HCT116 (cell line): ENCODE results near the gene TPD52L2. TPM values are rescaled to one million over a fixed set of nuclear protein-coding genes. Genes with fewer than 3 reads are reported as not detected.

ENCODE experiments used
- ATAC-seq: fragments of 200-7000 bp; cut with Tn5 transposase; 2 replicates; pipeline ENCODE4 v1.9.1; 2020; ENCODE audit warnings: mild to moderate bottlenecking, moderate library complexity
- BruUV-seq: library from RNA; stranded (reverse); fragments of 400-500 nt; replicated peaks from 2 replicates; lab custom pipeline; 2021; lab: Mats Ljungman, UMichigan
- CTCF ChIA-PET: fragments of 300-600 bp; sonication (Branson Sonifier 250); formaldehyde crosslinking; loops from one replicate; lab custom pipeline; 2021; ENCODE audit warnings: antibody characterized with exemption; lab: Charles Lee
- POLR2A ChIA-PET: fragments of 300-600, 350-600 bp; sonication (Branson Sonifier 250); formaldehyde crosslinking; loops from one replicate; lab custom pipeline; 2021; ENCODE audit warnings: antibody characterized with exemption; lab: Charles Lee
- RAD21 ChIA-PET, 2 experiments: fragments of 300-600 bp; sonication (Branson Sonifier 250); formaldehyde crosslinking; loops; one replicate each; lab custom pipeline; 2023; ENCODE audit warnings: low total read pairs in 2 of 2; ENCODE audit not compliant: uncharacterized antibody in 2 of 2, unreplicated experiment in 2 of 2, low non-redundant PET in 1 of 2; lab: Charles Lee
- DNase-seq: peaks from one replicate; pipeline ENCODE4 v3.0.0-alpha.2; 2010; ENCODE audit warnings: low read depth, low spot score
- H2AFZ ChIP-seq: fragments of 200-600 bp; shearing (Covaris generic), sonication (generic); 2 replicates; pipeline ENCODE4 v1.6.1; 2017; ENCODE audit warnings: low read depth, mixed run types, mixed read lengths, antibody characterized with exemption, low read length; ENCODE audit not compliant: poor library complexity, severe bottlenecking
- H3K27ac ChIP-seq: 2 replicates; pipeline ENCODE4 v1.5.1; 2012; ENCODE audit warnings: low read depth, low read length
- H3K27me3 ChIP-seq: fragments of 200-600 bp; sonication (generic); 2 replicates; pipeline ENCODE4 v1.6.1; 2016; ENCODE audit warnings: mixed run types, low read length, mixed read lengths; ENCODE audit not compliant: insufficient read depth
- H3K36me3 ChIP-seq, 2 experiments: fragments of 200-500 bp in 1 of 2; fragments of 200-600 bp in 1 of 2; sonication (Bioruptor generic) in 1 of 2; sonication (generic) in 1 of 2; 2 replicates each; pipeline versions ENCODE4 v1.5.1 to v1.6.1; 2014 to 2016; ENCODE audit warnings: low read length in 2 of 2, inconsistent platforms in 1 of 2, mixed read lengths in 1 of 2, mixed run types in 1 of 2; ENCODE audit not compliant: insufficient read depth in 2 of 2, control insufficient read depth in 1 of 2
- H3K4me1 ChIP-seq, 2 experiments: fragments of 200-600 bp in 1 of 2; sonication (generic) in 1 of 2; 2 replicates each; pipeline versions ENCODE4 v1.5.1 to v1.6.1; 2012 to 2017; ENCODE audit warnings: low read length in 2 of 2, inconsistent platforms in 1 of 2, mild to moderate bottlenecking in 1 of 2, mixed read lengths in 1 of 2, mixed run types in 1 of 2, moderate library complexity in 1 of 2; ENCODE audit not compliant: insufficient read depth in 2 of 2, control insufficient read depth in 1 of 2
- H3K4me2 ChIP-seq: fragments of 200-600 bp; sonication (generic); 2 replicates; pipeline ENCODE4 v1.6.1; 2017; ENCODE audit warnings: mixed run types, low read length, mixed read lengths
- H3K4me3 ChIP-seq, 2 experiments: fragments of 200-600 bp in 1 of 2; sonication (generic) in 1 of 2; replicated peaks in 1 of 2; 2 replicates each; pipeline ENCODE4 v1.5.1; 2011 to 2016; ENCODE audit warnings: low read length in 2 of 2, control low read depth in 1 of 2, low read depth in 1 of 2, mild to moderate bottlenecking in 1 of 2, mixed read lengths in 1 of 2, mixed run types in 1 of 2
- H3K79me2 ChIP-seq: fragments of 200-600 bp; sonication (generic); 2 replicates; pipeline ENCODE4 v1.6.1; 2017; ENCODE audit warnings: mild to moderate bottlenecking, mixed run types, low read length, moderate library complexity, mixed read lengths; ENCODE audit not compliant: insufficient read depth
- H3K9ac ChIP-seq: fragments of 200-600 bp; sonication (generic); 2 replicates; pipeline ENCODE4 v1.6.1; 2016; ENCODE audit warnings: low read length, mixed read lengths
- H3K9me2 ChIP-seq: fragments of 200-600 bp; sonication (generic), shearing (Covaris generic); 2 replicates; pipeline ENCODE4 v1.6.1; 2017; ENCODE audit warnings: mixed run types, mild to moderate bottlenecking, moderate library complexity; ENCODE audit not compliant: insufficient read depth
- H3K9me3 ChIP-seq, 2 experiments: fragments of 200-500 bp in 1 of 2; fragments of 200-600 bp in 1 of 2; sonication (Bioruptor generic) in 1 of 2; sonication (generic) in 1 of 2; 2 replicates each; pipeline ENCODE4 v1.6.1; 2014 to 2017; ENCODE audit warnings: low read length in 2 of 2, mixed read lengths in 2 of 2, inconsistent platforms in 1 of 2, low read depth in 1 of 2, mild to moderate bottlenecking in 1 of 2, mixed run types in 1 of 2, moderate library complexity in 1 of 2; ENCODE audit not compliant: control insufficient read depth in 1 of 2, insufficient read depth in 1 of 2
- H4K20me1 ChIP-seq: fragments of 200-600 bp; sonication (generic), shearing (Covaris generic); 2 replicates; pipeline ENCODE4 v1.6.1; 2017; ENCODE audit warnings: mixed run types, mild to moderate bottlenecking, moderate library complexity; ENCODE audit not compliant: insufficient read depth
- CEBPB ChIP-seq: IDR thresholded peaks from 2 replicates; pipeline ENCODE4 v1.6.1; 2012; ENCODE audit warnings: low read depth
- EGR1 ChIP-seq: IDR thresholded peaks from 2 replicates; pipeline ENCODE4 v1.6.1; 2012; ENCODE audit warnings: low read depth
- ELF1 ChIP-seq: IDR thresholded peaks from 2 replicates; pipeline ENCODE4 v1.6.1; 2012; ENCODE audit warnings: low read depth, borderline replicate concordance
- FOSL1 ChIP-seq: IDR thresholded peaks from 2 replicates; pipeline ENCODE4 v1.6.1; 2012; ENCODE audit warnings: low read depth
- JUND ChIP-seq: IDR thresholded peaks from 2 replicates; pipeline ENCODE4 v1.6.1; 2012
- MAX ChIP-seq: IDR thresholded peaks from 2 replicates; pipeline ENCODE4 v1.6.1; 2012
- POLR2A ChIP-seq: IDR thresholded peaks from 2 replicates; pipeline ENCODE4 v1.7.0; 2011; ENCODE audit warnings: borderline replicate concordance; ENCODE audit not compliant: insufficient read depth, insufficient read length; ENCODE audit errors: extremely low read depth
- RAD21 ChIP-seq: IDR thresholded peaks from 2 replicates; pipeline ENCODE4 v1.6.1; 2012; ENCODE audit warnings: low read depth, mild to moderate bottlenecking
- SIN3A ChIP-seq: IDR thresholded peaks from 2 replicates; pipeline ENCODE4 v1.6.1; 2012; ENCODE audit warnings: low read depth
- SP1 ChIP-seq: IDR thresholded peaks from 2 replicates; pipeline ENCODE4 v1.6.1; 2012; ENCODE audit warnings: low read depth
- SRF ChIP-seq: IDR thresholded peaks from 2 replicates; pipeline ENCODE4 v1.6.1; 2012; ENCODE audit warnings: low read depth
- YY1 ChIP-seq: IDR thresholded peaks from 2 replicates; pipeline ENCODE4 v1.6.1; 2011; ENCODE audit warnings: low read length, low read depth, moderate library complexity, mild to moderate bottlenecking; ENCODE audit not compliant: insufficient replicate concordance; ENCODE audit errors: extremely low read depth
- ZBTB33 ChIP-seq: IDR thresholded peaks from 2 replicates; pipeline ENCODE4 v1.6.1; 2011; ENCODE audit warnings: mild to moderate bottlenecking, low read length, moderate library complexity; ENCODE audit not compliant: insufficient replicate concordance; ENCODE audit errors: extremely low read depth
- ZFX ChIP-seq: fragments of 450-650 bp; IDR thresholded peaks from 2 replicates; pipeline ENCODE4 v1.6.1; 2017
- ZNF274 ChIP-seq: fragments of 200-500 bp; sonication (Bioruptor generic); IDR thresholded peaks from 2 replicates; pipeline ENCODE4 v1.6.1; 2014; ENCODE audit warnings: mild to moderate bottlenecking, low read depth, low read length, inconsistent platforms
- intact Hi-C: fragments of 100-400 bp; cut with micrococcal nuclease; formaldehyde crosslinking; loops from 2 replicates; pipeline ENCODE4 v1.10.0; 2022
- total RNA-seq: library from RNA; stranded (reverse); gene quantifications from one replicate; pipeline ENCODE4 v1.2.1, GENCODE V29; 2021; ENCODE audit not compliant: unreplicated experiment
- TF ChIP-seq, protein P1 (sequence below): IDR thresholded peaks from 2 replicates; pipeline ENCODE4 v1.6.1; 2012
- TF ChIP-seq, protein P2 (sequence below), 3 experiments: fragments of 200-600 bp in 1 of 3; sonication (generic) in 1 of 3; IDR thresholded peaks in 2 of 3; conservative IDR thresholded peaks in 1 of 3; 2 replicates each; pipeline ENCODE4 v1.5.1; 2012 to 2017; ENCODE audit warnings: low read depth in 2 of 3, low read length in 2 of 3, antibody characterized with exemption in 1 of 3, borderline replicate concordance in 1 of 3, control low read depth in 1 of 3, mild to moderate bottlenecking in 1 of 3, mixed read lengths in 1 of 3, mixed run types in 1 of 3, moderate library complexity in 1 of 3; ENCODE audit not compliant: insufficient read depth in 1 of 3

The TPD52L2 gene
- total RNA-seq, 1 experiment from 2014 or later = 149 TPM

DNA sequence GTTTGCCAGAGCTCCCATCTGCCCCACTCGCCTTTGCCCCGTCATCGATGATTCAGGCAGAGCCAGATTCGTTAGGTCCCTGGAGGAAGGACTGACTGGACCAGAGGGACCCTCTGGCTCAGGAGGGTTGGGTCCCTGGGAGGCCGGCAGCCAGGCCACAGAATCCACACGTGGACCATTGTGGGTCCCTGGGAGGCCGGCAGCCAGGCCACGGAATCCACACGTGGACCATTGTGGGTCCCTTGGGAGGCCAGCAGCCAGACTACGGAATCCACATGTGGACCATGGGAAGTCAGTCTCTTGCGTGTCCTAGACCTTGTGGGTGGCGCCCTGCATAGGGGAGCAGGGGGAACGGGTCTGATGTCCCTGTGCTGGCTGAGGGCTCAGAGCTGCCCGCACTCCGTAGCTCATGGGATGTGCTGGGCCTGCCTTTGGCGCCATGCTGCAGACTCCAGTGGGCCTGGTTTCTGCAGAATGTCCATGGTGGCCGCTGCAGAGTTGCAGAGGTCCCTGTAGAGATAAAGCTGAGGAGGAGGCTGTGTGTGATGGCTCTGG is 67.6 kb downstream of the TPD52L2 start:
- ChIA-PET POLR2A (no interaction called here), RAD21 (no interaction called here), CTCF (no interaction called here)
- Histone ChIP-seq H3K27me3 (no peaks in the 10 kb centered on the region), H4K20me1 (no peaks in the 10 kb centered on the region), H3K9ac (no peak overlapping the region), H3K27ac (no peak overlapping the region), H3K4me2 (no peak overlapping the region), H3K9me3 (no peaks in the 10 kb centered on the region), H3K36me3 (peaks cover 29 to 34% of the 10 kb centered on the region in 2 experiments), H3K9me2 (no peaks in the 10 kb centered on the region), H3K79me2 (peaks cover 17% of the 10 kb centered on the region; the same call in 1 of the 2 replicates), H3K4me1 (no peaks in the 10 kb centered on the region), H3K4me3 (no peak overlapping the region), H2AFZ (no peak overlapping the region)
- DNase-seq = no peak
- no TSS peak for BruUV-seq
- intact Hi-C loops = no loop called here
- ATAC-seq = no peak
- no peak for TF ChIP-seq SRF
- no peak for TF ChIP-seq SP1
- TF ChIP-seq, protein P1, sequence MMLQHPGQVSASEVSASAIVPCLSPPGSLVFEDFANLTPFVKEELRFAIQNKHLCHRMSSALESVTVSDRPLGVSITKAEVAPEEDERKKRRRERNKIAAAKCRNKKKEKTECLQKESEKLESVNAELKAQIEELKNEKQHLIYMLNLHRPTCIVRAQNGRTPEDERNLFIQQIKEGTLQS = no peak
- no peak for TF ChIP-seq POLR2A
- no peak for TF ChIP-seq RAD21
- no peak for TF ChIP-seq YY1
- TF ChIP-seq MAX = no peak
- no peak for TF ChIP-seq ZFX
- no peak for TF ChIP-seq SIN3A
- TF ChIP-seq ELF1 = no peak
- no peak for TF ChIP-seq FOSL1
- no peak for TF ChIP-seq CEBPB
- TF ChIP-seq, protein P2, sequence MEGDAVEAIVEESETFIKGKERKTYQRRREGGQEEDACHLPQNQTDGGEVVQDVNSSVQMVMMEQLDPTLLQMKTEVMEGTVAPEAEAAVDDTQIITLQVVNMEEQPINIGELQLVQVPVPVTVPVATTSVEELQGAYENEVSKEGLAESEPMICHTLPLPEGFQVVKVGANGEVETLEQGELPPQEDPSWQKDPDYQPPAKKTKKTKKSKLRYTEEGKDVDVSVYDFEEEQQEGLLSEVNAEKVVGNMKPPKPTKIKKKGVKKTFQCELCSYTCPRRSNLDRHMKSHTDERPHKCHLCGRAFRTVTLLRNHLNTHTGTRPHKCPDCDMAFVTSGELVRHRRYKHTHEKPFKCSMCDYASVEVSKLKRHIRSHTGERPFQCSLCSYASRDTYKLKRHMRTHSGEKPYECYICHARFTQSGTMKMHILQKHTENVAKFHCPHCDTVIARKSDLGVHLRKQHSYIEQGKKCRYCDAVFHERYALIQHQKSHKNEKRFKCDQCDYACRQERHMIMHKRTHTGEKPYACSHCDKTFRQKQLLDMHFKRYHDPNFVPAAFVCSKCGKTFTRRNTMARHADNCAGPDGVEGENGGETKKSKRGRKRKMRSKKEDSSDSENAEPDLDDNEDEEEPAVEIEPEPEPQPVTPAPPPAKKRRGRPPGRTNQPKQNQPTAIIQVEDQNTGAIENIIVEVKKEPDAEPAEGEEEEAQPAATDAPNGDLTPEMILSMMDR (IDR thresholded peaks at IDR 0.05 in 2 of 3, conservative IDR thresholded peaks at IDR 0.05 in 1 of 3; ENCODE audit: borderline replicate concordance in 1 of 3, insufficient read depth in 1 of 3, low read depth in 2 of 3, low read length in 2 of 3) = no peak
- TF ChIP-seq ZBTB33 = no peak
- TF ChIP-seq JUND = no peak
- no peak for TF ChIP-seq ZNF274
- no peak for TF ChIP-seq EGR1
